Measurements from ENCODE around the gene STX19.

Gene STX19

GRCh38 chr3:94001827-94002495, 26.4 kb downstream of the STX19 start:
- 88 to 97% methylated on average over 3 of the region's 3 CpGs for WGBS, 2 experiments
- no peaks in the 10 kb centered on the region for H3K27me3 ChIP-seq (ENCODE audit: control insufficient read depth, insufficient read depth, low read length, poor library complexity, severe bottlenecking)
- no peaks in the 10 kb centered on the region for H3K4me1 ChIP-seq (ENCODE audit: control insufficient read depth, insufficient read depth, low read length)

GRCh38 chr3:94001191-94001590, 27.2 kb downstream of the STX19 start:
- Histone ChIP-seq H3K27ac (ENCODE audit: insufficient read depth, low read depth, low read length, poor library complexity, severe bottlenecking) (no peak overlapping the region), H3K27me3 (ENCODE audit: control insufficient read depth, insufficient read depth, low read length, poor library complexity, severe bottlenecking) (no peaks in the 10 kb centered on the region), H3K9me3 (ENCODE audit: control insufficient read depth, low read length) (no peaks in the 10 kb centered on the region), H3K4me1 (ENCODE audit: control insufficient read depth, insufficient read depth, low read length) (no peaks in the 10 kb centered on the region), H3K36me3 (ENCODE audit: control insufficient read depth, insufficient read depth, low read length) (no peaks in the 10 kb centered on the region), H3K4me3 (ENCODE audit: insufficient read depth, low read depth, low read length) (no peak overlapping the region)
- WGBS, 2 experiments: 85 to 90% methylated on average over 1 of the region's 1 CpG

More at GRCh38 chr3:94001827-94002495, 26.4 kb downstream of the STX19 start:
- Histone ChIP-seq H3K4me3 (ENCODE audit: insufficient read depth, low read depth, low read length) (no peak overlapping the region), H3K9me3 (ENCODE audit: control insufficient read depth, low read length) (no peaks in the 10 kb centered on the region), H3K36me3 (ENCODE audit: control insufficient read depth, insufficient read depth, low read length) (no peaks in the 10 kb centered on the region), H3K27ac (ENCODE audit: insufficient read depth, low read depth, low read length, poor library complexity, severe bottlenecking) (no peak overlapping the region)

DNA sequence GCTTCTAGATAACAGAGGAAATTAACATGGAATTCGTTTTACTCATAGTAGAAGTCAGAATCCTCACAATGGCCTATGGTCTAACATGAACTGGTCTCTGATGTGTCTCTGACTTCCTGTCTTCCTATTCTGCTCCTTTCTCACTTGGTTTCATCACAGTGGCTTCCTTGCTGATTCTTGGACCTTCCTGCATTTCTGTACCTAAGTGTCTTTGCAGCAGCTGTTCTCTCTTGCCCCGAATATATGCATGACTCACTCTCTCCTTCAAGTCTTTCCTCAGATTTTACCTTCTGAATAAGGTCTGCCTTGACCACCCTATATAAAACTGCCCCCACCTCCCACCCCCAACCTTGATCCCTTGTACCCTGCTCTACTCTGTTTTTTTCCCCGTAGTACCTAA, 34.3 kb downstream of the STX19 start:
- Histone ChIP-seq H3K27me3 (ENCODE audit: control insufficient read depth, insufficient read depth, low read length, poor library complexity, severe bottlenecking) (no peaks in the 10 kb centered on the region), H3K4me1 (ENCODE audit: control insufficient read depth, insufficient read depth, low read length) (no peaks in the 10 kb centered on the region), H3K36me3 (ENCODE audit: control insufficient read depth, insufficient read depth, low read length) (no peaks in the 10 kb centered on the region), H3K4me3 (ENCODE audit: insufficient read depth, low read depth, low read length) (no peak overlapping the region), H3K9me3 (ENCODE audit: control insufficient read depth, low read length) (no peaks in the 10 kb centered on the region), H3K27ac (ENCODE audit: insufficient read depth, low read depth, low read length, poor library complexity, severe bottlenecking) (no peak overlapping the region)
- WGBS, 2 experiments: 92 to 95% methylated on average over 2 of the region's 3 CpGs

GRCh38 chr3:93992207-93992606, 36.2 kb downstream of the STX19 start:
- Histone ChIP-seq H3K4me1 (ENCODE audit: control insufficient read depth, insufficient read depth, low read length) (no peaks in the 10 kb centered on the region), H3K9me3 (ENCODE audit: control insufficient read depth, low read length) (no peaks in the 10 kb centered on the region), H3K27me3 (ENCODE audit: control insufficient read depth, insufficient read depth, low read length, poor library complexity, severe bottlenecking) (no peaks in the 10 kb centered on the region), H3K4me3 (ENCODE audit: insufficient read depth, low read depth, low read length) (no peak overlapping the region), H3K36me3 (ENCODE audit: control insufficient read depth, insufficient read depth, low read length) (no peaks in the 10 kb centered on the region), H3K27ac (ENCODE audit: insufficient read depth, low read depth, low read length, poor library complexity, severe bottlenecking) (no peak overlapping the region)
- 87 to 92% methylated on average over 3 of the region's 3 CpGs for WGBS, 2 experiments

DNA sequence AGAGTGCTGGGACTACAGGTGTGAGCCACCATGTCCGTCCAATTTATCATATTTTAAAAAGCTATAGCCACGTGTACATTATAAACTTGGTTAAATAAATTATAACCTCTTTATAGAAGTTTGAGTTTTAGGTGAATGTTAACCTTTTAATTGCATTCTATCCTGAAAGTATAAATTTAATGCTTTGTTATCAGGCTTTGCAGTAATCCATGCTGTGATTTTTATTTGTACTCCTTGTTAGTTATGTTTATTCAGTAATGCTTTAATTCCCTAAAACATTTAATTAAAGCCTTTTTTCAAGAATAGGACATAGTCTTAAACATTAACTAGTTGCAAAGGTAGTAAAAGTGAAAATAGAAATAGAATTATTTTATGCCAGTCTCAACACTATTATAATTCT, 36.8 kb downstream of the STX19 start:
- H3K36me3 ChIP-seq (ENCODE audit: control insufficient read depth, insufficient read depth, low read length): no peaks in the 10 kb centered on the region
- H3K4me3 ChIP-seq (ENCODE audit: insufficient read depth, low read depth, low read length): no peak overlapping the region
- no peaks in the 10 kb centered on the region for H3K9me3 ChIP-seq (ENCODE audit: control insufficient read depth, low read length)
- WGBS, 2 experiments: 94% methylated on average over 2 of the region's 2 CpGs; no CpG with 5 or more reads in 1 of the 2 experiments
- no peaks in the 10 kb centered on the region for H3K27me3 ChIP-seq (ENCODE audit: control insufficient read depth, insufficient read depth, low read length, poor library complexity, severe bottlenecking)
- no peak overlapping the region for H3K27ac ChIP-seq (ENCODE audit: insufficient read depth, low read depth, low read length, poor library complexity, severe bottlenecking)
- H3K4me1 ChIP-seq (ENCODE audit: control insufficient read depth, insufficient read depth, low read length): no peaks in the 10 kb centered on the region

GRCh38 chr3:93989241-93989640, 39.2 kb downstream of the STX19 start:
- Histone ChIP-seq H3K36me3 (ENCODE audit: control insufficient read depth, insufficient read depth, low read length) (no peaks in the 10 kb centered on the region), H3K4me1 (ENCODE audit: control insufficient read depth, insufficient read depth, low read length) (no peaks in the 10 kb centered on the region), H3K27ac (ENCODE audit: insufficient read depth, low read depth, low read length, poor library complexity, severe bottlenecking) (no peak overlapping the region), H3K4me3 (ENCODE audit: insufficient read depth, low read depth, low read length) (no peak overlapping the region), H3K9me3 (ENCODE audit: control insufficient read depth, low read length) (no peaks in the 10 kb centered on the region), H3K27me3 (ENCODE audit: control insufficient read depth, insufficient read depth, low read length, poor library complexity, severe bottlenecking) (no peaks in the 10 kb centered on the region)
- WGBS, 2 experiments: 85 to 95% methylated on average over 3 of the region's 3 CpGs

- Histone ChIP-seq H3K27ac (ENCODE audit: insufficient read depth, low read depth, low read length, poor library complexity, severe bottlenecking) (no peak overlapping the region), H3K27me3 (ENCODE audit: control insufficient read depth, insufficient read depth, low read length, poor library complexity, severe bottlenecking) (no peaks in the 10 kb centered on the region), H3K4me3 (ENCODE audit: insufficient read depth, low read depth, low read length) (no peak overlapping the region), H3K9me3 (ENCODE audit: control insufficient read depth, low read length) (no peaks in the 10 kb centered on the region), H3K36me3 (ENCODE audit: control insufficient read depth, insufficient read depth, low read length) (no peaks in the 10 kb centered on the region), H3K4me1 (ENCODE audit: control insufficient read depth, insufficient read depth, low read length) (no peaks in the 10 kb centered on the region)
- 93 to 95% methylated on average over 9 of the region's 9 CpGs for WGBS, 2 experiments
Measured at GRCh38 chr3:93988764-93989163, 39.6 kb downstream of the STX19 start.

GRCh38 chr3:93988283-93988682, 40.1 kb downstream of the STX19 start:
- Histone ChIP-seq H3K27me3 (ENCODE audit: control insufficient read depth, insufficient read depth, low read length, poor library complexity, severe bottlenecking) (no peaks in the 10 kb centered on the region), H3K4me3 (ENCODE audit: insufficient read depth, low read depth, low read length) (no peak overlapping the region), H3K36me3 (ENCODE audit: control insufficient read depth, insufficient read depth, low read length) (no peaks in the 10 kb centered on the region), H3K27ac (ENCODE audit: insufficient read depth, low read depth, low read length, poor library complexity, severe bottlenecking) (no peak overlapping the region), H3K9me3 (ENCODE audit: control insufficient read depth, low read length) (no peaks in the 10 kb centered on the region), H3K4me1 (ENCODE audit: control insufficient read depth, insufficient read depth, low read length) (no peaks in the 10 kb centered on the region)

GRCh38 chr3:93984618-93985017, 43.8 kb downstream of the STX19 start:
- Histone ChIP-seq H3K9me3 (ENCODE audit: control insufficient read depth, low read length) (no peaks in the 10 kb centered on the region), H3K27ac (ENCODE audit: insufficient read depth, low read depth, low read length, poor library complexity, severe bottlenecking) (no peak overlapping the region), H3K36me3 (ENCODE audit: control insufficient read depth, insufficient read depth, low read length) (no peaks in the 10 kb centered on the region), H3K4me3 (ENCODE audit: insufficient read depth, low read depth, low read length) (no peak overlapping the region), H3K27me3 (ENCODE audit: control insufficient read depth, insufficient read depth, low read length, poor library complexity, severe bottlenecking) (no peaks in the 10 kb centered on the region), H3K4me1 (ENCODE audit: control insufficient read depth, insufficient read depth, low read length) (peaks cover under 1% of the 10 kb centered on the region)
- WGBS, 2 experiments: 93 to 96% methylated on average over 4 to 5 of the region's 5 CpGs

DNA sequence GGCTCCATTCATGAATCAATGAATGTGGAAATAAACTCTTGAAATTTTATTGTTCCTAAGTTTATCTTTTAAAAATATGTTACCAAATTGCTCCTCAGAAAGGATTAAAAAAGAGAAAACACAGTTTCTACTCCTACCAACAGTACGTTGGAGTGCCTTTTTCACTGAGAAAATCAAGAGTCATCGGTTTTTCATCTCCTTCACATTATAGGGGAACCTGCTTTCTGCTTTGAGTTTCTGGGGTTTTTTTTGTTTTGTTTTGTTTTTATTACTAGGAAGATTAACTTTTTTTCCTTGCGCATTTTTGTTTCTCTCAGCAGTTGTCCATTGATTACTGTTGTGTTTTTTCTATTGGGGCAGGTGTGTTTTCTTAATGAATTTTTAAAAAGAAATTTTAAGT, 45.0 kb downstream of the STX19 start:
- 90 to 95% methylated on average over 2 to 3 of the region's 3 CpGs for WGBS, 2 experiments
- Histone ChIP-seq H3K4me3 (ENCODE audit: insufficient read depth, low read depth, low read length) (no peak overlapping the region), H3K27me3 (ENCODE audit: control insufficient read depth, insufficient read depth, low read length, poor library complexity, severe bottlenecking) (no peaks in the 10 kb centered on the region), H3K36me3 (ENCODE audit: control insufficient read depth, insufficient read depth, low read length) (no peaks in the 10 kb centered on the region), H3K4me1 (ENCODE audit: control insufficient read depth, insufficient read depth, low read length) (peaks cover 6% of the 10 kb centered on the region), H3K27ac (ENCODE audit: insufficient read depth, low read depth, low read length, poor library complexity, severe bottlenecking) (no peak overlapping the region), H3K9me3 (ENCODE audit: control insufficient read depth, low read length) (no peaks in the 10 kb centered on the region)

DNA sequence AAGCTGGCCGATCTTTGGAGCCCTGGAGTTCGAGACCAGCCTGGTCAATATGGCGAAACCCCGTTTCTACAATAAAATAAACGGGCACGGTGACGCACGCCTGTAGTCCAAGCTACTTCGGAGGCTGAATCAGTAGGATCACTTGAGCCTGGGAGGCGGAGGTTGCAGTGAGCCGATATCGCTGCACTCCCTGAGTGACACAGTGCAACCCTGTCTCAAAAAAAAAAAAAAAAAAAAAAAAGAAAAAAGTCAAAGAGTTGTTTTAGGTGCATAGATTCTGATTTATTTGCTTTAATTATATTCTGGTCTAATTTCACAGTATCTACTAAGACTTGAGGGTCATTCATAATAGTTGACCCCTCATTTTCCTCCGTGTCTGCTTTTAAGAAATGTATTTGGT, 46.7 kb downstream of the STX19 start:
- H3K9me3 ChIP-seq (ENCODE audit: control insufficient read depth, low read length): no peaks in the 10 kb centered on the region
- H3K4me1 ChIP-seq (ENCODE audit: control insufficient read depth, insufficient read depth, low read length): peaks cover 6% of the 10 kb centered on the region
- peaks cover 2% of the 10 kb centered on the region for H3K27me3 ChIP-seq (ENCODE audit: control insufficient read depth, insufficient read depth, low read length, poor library complexity, severe bottlenecking)
- no peak overlapping the region for H3K27ac ChIP-seq (ENCODE audit: insufficient read depth, low read depth, low read length, poor library complexity, severe bottlenecking)
- no peak overlapping the region for H3K4me3 ChIP-seq (ENCODE audit: insufficient read depth, low read depth, low read length)
- no peaks in the 10 kb centered on the region for H3K36me3 ChIP-seq (ENCODE audit: control insufficient read depth, insufficient read depth, low read length)
- WGBS, 2 experiments: 94% methylated on average over 13 of the region's 13 CpGs

All from ectodermal cell (in vitro differentiated cells).